Measurements from ENCODE around the gene NRBP1. TPM values are rescaled to one million over a fixed set of nuclear protein-coding genes. Genes with fewer than 3 reads are reported as not detected.
A peak's percentile ranks its signal among the peaks of the same experiment; 100 is the strongest.

The NRBP1 gene
- total RNA-seq, 1 experiment from 2014 or later: 66.6 TPM

GRCh38 chr2:27379383-27379835, 49.0 kb upstream of the NRBP1 start:
- Histone ChIP-seq H3K9ac (ENCODE audit: low read length) (peak overlapping the region; percentile 73; the same call in 1 of the 2 replicates), H3K4me2 (ENCODE audit: low read length) (peak overlapping the region; percentile 91), H3K9me3 (ENCODE audit: low read length) (no peaks in the 10 kb centered on the region), H4K20me1 (ENCODE audit: low read length) (no peaks in the 10 kb centered on the region), H3K27ac (ENCODE audit: low read length) (peak overlapping the region; percentile 62), H3K4me3 (ENCODE audit: low read length) (peak overlapping the region; percentile 73), H3K4me1 (ENCODE audit: insufficient read depth, low read length) (peaks cover 13% of the 10 kb centered on the region), H3K79me2 (ENCODE audit: low read length) (peaks cover 3% of the 10 kb centered on the region; the same call in 1 of the 2 replicates), H3K9me2 (replicated peaks; ENCODE audit: low read length) (no peaks in the 10 kb centered on the region), H3F3A (ENCODE audit: low read length, unreplicated experiment) (no peaks in the 10 kb centered on the region), H2AFZ (ENCODE audit: low read length) (no peak overlapping the region), H3K36me3 (ENCODE audit: low read depth, low read length) (peaks cover 36% of the 10 kb centered on the region), H3K27me3 (ENCODE audit: low read length) (no peaks in the 10 kb centered on the region)
- ChIA-PET POLR2A (ENCODE audit: unreplicated experiment) (interaction anchor here (0.6 to 1.2 kb wide), 2 partner anchors 8 to 77 kb away, joined by 3 to 6 read pairs; no protein-coding TSS in a partner anchor), CTCF (no interaction called here)
- ATAC-seq (no peak), DNase-seq (no peak)
- no TSS peak for BruUV-seq (replicated peaks)
- no peak for TF ChIP-seq EZH2phosphoT487 (IDR thresholded peaks at IDR 0.05; ENCODE audit: borderline replicate concordance, low read length)
- no peak for TF ChIP-seq EZH2 (IDR thresholded peaks at IDR 0.05; ENCODE audit: low read length, unreplicated experiment)
- TF ChIP-seq CTCF (conservative IDR thresholded peaks at IDR 0.05; ENCODE audit: low read depth, low read length): no peak
- intact Hi-C loops (cut with micrococcal nuclease): no loop called here

- Histone ChIP-seq H3K9ac (ENCODE audit: low read length) (peak overlapping the region; percentile 73), H3K9me3 (ENCODE audit: low read length) (no peaks in the 10 kb centered on the region), H3K4me3 (ENCODE audit: low read length) (peak overlapping the region; percentile 73), H3K27me3 (ENCODE audit: low read length) (no peaks in the 10 kb centered on the region), H3F3A (ENCODE audit: low read length, unreplicated experiment) (no peaks in the 10 kb centered on the region), H3K9me2 (replicated peaks; ENCODE audit: low read length) (no peaks in the 10 kb centered on the region), H2AFZ (ENCODE audit: low read length) (peak overlapping the region; percentile 62), H3K4me2 (ENCODE audit: low read length) (peak overlapping the region; percentile 91), H3K36me3 (ENCODE audit: low read depth, low read length) (peaks cover 37% of the 10 kb centered on the region), H3K4me1 (ENCODE audit: insufficient read depth, low read length) (peaks cover 13% of the 10 kb centered on the region), H3K27ac (ENCODE audit: low read length) (peak overlapping the region; percentile 62), H3K79me2 (ENCODE audit: low read length) (peaks cover 3% of the 10 kb centered on the region; the same call in 1 of the 2 replicates), H4K20me1 (ENCODE audit: low read length) (no peaks in the 10 kb centered on the region)
- ATAC-seq: peak; percentile 47
- intact Hi-C loops (cut with micrococcal nuclease): no loop called here
- ChIA-PET POLR2A (ENCODE audit: unreplicated experiment) (interaction anchor here (0.6 to 1.2 kb wide), 3 partner anchors 9 to 78 kb away, joined by 3 to 6 read pairs (median 4); no protein-coding TSS in a partner anchor), CTCF (interaction anchor here (0.7 kb wide), 1 partner anchor 477 kb away, joined by 3 read pairs; no protein-coding TSS in a partner anchor)
- TF ChIP-seq EZH2phosphoT487 (IDR thresholded peaks at IDR 0.05; ENCODE audit: borderline replicate concordance, low read length) (no peak), CTCF (conservative IDR thresholded peaks at IDR 0.05; ENCODE audit: low read depth, low read length) (no peak), EZH2 (IDR thresholded peaks at IDR 0.05; ENCODE audit: low read length, unreplicated experiment) (no peak)
- peak; percentile 38 for DNase-seq
- TSS peak; percentile 21 for BruUV-seq (replicated peaks)
These were observed 48.4 kb upstream of the NRBP1 start for GRCh38 chr2:27379836-27380625.

Measured in PC-3 (cell line).